Psoas muscle (tissue), 8 donors: Measurements from ENCODE around the gene TMEM47. TPM values are rescaled to one million over a fixed set of nuclear protein-coding genes. Genes with fewer than 3 reads are reported as not detected.

ENCODE experiments used
- ATAC-seq, 4 donors: fragments of 200-7000 bp; cut with Tn5 transposase; one replicate each; pipeline ENCODE4 v1.9.1; 2020; ENCODE audit warnings: moderate library complexity in 3 of 4, mild to moderate bottlenecking in 2 of 4
- DNase-seq, 2 donors: peaks; one replicate each; pipeline ENCODE4 v3.0.0-alpha.2; 2020
- H3K27ac ChIP-seq: fragments of 200-600 bp; one replicate; pipeline ENCODE4 v1.8.0; 2022
- H3K27me3 ChIP-seq, 3 donors: fragments of 200-600 bp in 1 of 3; one replicate each; pipeline versions ENCODE4 v1.6.1 to v1.8.0; 2013 to 2022; ENCODE audit warnings: low read length in 2 of 3, mild to moderate bottlenecking in 2 of 3, moderate library complexity in 1 of 3; ENCODE audit not compliant: insufficient read depth in 3 of 3
- H3K36me3 ChIP-seq, 2 donors: fragments of 200-600 bp in 1 of 2; one replicate each; pipeline versions ENCODE4 v1.6.1 to v1.8.0; 2013 to 2022; ENCODE audit warnings: low read depth in 1 of 2, mild to moderate bottlenecking in 1 of 2, moderate library complexity in 1 of 2; ENCODE audit not compliant: insufficient read depth in 1 of 2
- H3K4me1 ChIP-seq: fragments of 200-600 bp; one replicate; pipeline ENCODE4 v1.8.0; 2022
- H3K4me3 ChIP-seq: fragments of 200-600 bp; one replicate; pipeline ENCODE4 v1.8.0; 2022; ENCODE audit warnings: mild to moderate bottlenecking
- H3K9me3 ChIP-seq: fragments of 200-600 bp; one replicate; pipeline ENCODE4 v1.8.0; 2022
- WGBS, 3 donors: extraction: QIAGEN DNeasy Blood & Tissue Kit; methylation state at CpG; one replicate each; pipeline versions ENCODE4 v1.1.6 to v1.1.7; 2013; 5-methylcytosine and 5-hydroxymethylcytosine counted together
- intact Hi-C, 2 donors: fragments of 100-400 bp; cut with DNase I; formaldehyde crosslinking; loops; one replicate each; pipeline versions ENCODE4 v1.11.0 to v1.14.2; 2022
- polyA plus RNA-seq, 3 donors: library from polyadenylated mRNA; stranded (reverse); fragments of 200-250 nt; gene quantifications; one replicate each; pipeline ENCODE4 v1.2.3, GENCODE V29; 2013
- total RNA-seq, 4 donors: library from RNA; stranded (reverse); fragmentation: NEBNext Ultra II Directional in 2 of 4; extraction: Animal tissue kit (Norgen Biotek cat#: 25700) in 2 of 4; gene quantifications; one replicate each; pipeline versions ENCODE4 v1.2.1 to v1.2.4, GENCODE V29; 2021 to 2023
- TF ChIP-seq, protein P1 (sequence below): fragments of 200-600 bp; IDR thresholded peaks from one replicate; pipeline ENCODE4 v1.8.0; 2022; ENCODE audit warnings: antibody characterized with exemption
- donor health status: healthy with polysubstance abuse.
- donor health status: DM: no; HTN: no; CAD: no; lungs with moderate emphysema.
- donor health status: Bipolar disorder and iron deficiency.
- donor health status: healthy.
- donor health status: DM: yes; HTN: yes; CAD: no.
- donor health status: DM: no; HTN: no; CAD: no.
- donor health status: DM: no; HTN: no; CAD: no.
- donor health status: DM: yes; HTN: yes; CAD: no.

Gene TMEM47
- total and polyA plus RNA-seq, 7 donors = 8.9 to 34.3 (median 21.9) TPM

DNA sequence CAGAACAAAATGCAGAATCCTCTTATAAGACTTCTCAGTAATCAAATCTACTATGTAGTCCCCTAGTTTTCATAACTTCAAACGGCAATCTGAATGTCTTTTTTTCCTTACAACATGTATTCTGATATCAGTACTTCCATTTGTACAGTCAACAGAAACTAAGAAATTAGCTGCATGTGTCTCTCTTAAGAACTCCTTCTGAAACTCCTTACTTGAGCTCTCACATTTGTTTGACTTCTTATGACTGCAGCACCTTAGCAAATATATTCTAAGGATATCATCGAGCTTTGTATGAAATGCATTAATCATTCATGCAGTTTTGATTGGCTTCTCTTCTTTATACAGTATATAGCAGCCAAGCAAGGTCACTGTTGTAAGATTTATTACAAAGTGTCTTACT lies 77.0 kb downstream of the TMEM47 start:
- Histone ChIP-seq H3K27ac (no peak overlapping the region), H3K4me1 (no peaks in the 10 kb centered on the region), H3K36me3 (no peaks in the 10 kb centered on the region), H3K4me3 (no peak overlapping the region), H3K27me3 (peaks cover 0 to 4% (median 0%) of the 10 kb centered on the region in 3 donors), H3K9me3 (no peaks in the 10 kb centered on the region)
- 59 to 78% (median 72%) methylated on average over 2 of the region's 2 CpGs for WGBS, 3 donors
- TF ChIP-seq, protein P1, sequence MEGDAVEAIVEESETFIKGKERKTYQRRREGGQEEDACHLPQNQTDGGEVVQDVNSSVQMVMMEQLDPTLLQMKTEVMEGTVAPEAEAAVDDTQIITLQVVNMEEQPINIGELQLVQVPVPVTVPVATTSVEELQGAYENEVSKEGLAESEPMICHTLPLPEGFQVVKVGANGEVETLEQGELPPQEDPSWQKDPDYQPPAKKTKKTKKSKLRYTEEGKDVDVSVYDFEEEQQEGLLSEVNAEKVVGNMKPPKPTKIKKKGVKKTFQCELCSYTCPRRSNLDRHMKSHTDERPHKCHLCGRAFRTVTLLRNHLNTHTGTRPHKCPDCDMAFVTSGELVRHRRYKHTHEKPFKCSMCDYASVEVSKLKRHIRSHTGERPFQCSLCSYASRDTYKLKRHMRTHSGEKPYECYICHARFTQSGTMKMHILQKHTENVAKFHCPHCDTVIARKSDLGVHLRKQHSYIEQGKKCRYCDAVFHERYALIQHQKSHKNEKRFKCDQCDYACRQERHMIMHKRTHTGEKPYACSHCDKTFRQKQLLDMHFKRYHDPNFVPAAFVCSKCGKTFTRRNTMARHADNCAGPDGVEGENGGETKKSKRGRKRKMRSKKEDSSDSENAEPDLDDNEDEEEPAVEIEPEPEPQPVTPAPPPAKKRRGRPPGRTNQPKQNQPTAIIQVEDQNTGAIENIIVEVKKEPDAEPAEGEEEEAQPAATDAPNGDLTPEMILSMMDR = no peak
- ATAC-seq (no peak), DNase-seq (no peak)
- intact Hi-C loops = no loop called here

DNA sequence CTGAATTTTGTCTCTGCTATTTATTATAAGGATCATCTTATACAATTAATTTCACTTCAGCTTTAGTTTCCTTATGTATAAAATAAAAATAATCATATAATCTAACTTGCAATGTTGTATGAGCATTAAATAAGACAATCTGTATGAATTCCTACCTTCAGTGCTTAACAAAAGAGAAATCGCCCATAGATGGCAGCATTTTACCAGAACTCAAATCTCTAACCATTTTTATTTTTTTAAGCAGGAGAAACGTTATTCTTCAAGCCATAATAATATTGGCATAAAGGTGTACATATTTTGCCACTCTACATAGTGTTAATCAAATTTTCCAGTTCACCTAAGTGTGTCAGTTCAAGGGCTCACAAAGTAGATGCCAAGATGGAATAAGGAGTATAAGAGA lies 78.8 kb downstream of the TMEM47 start:
- no peak for DNase-seq
- intact Hi-C loops = no loop called here
- no peak overlapping the region for H3K4me3 ChIP-seq
- no peaks in the 10 kb centered on the region for H3K9me3 ChIP-seq
- H3K4me1 ChIP-seq = no peaks in the 10 kb centered on the region
- no peak for ATAC-seq
- no peak overlapping the region for H3K27ac ChIP-seq
- WGBS, 3 donors = 0 to 9% (median 2%) methylated on average over 2 of the region's 2 CpGs
- H3K27me3 ChIP-seq = no peaks in the 10 kb centered on the region
- TF ChIP-seq, protein P1 = peak; percentile 45
- no peaks in the 10 kb centered on the region for H3K36me3 ChIP-seq
